HG03103 (cell line): ENCODE results near the gene ERVW-1.
"Not testable (repeated sequence)": the region's sequence is repeated elsewhere in the genome, so short reads cannot be mapped to it uniquely, and the experiment has no call there.

ENCODE experiments used
- ATAC-seq: cut with Tn5 transposase; IDR thresholded peaks from one replicate; pipeline ENCODE4 v1.9.1; 2021; ENCODE audit warnings: low read depth; ENCODE audit not compliant: unreplicated experiment

ERVW-1 gene

GRCh38 chr7:92475851-92476590 lies 1.7 kb downstream of the ERVW-1 start:
- not testable (repeated sequence) for ATAC-seq

- ATAC-seq: not testable (repeated sequence)
These were observed 2.4 kb downstream of the ERVW-1 start for GRCh38 chr7:92475261-92475770.

GRCh38 chr7:92473989-92474388 lies 3.8 kb downstream of the ERVW-1 start:
- ATAC-seq: not testable (repeated sequence)

- not testable (repeated sequence) for ATAC-seq
These were observed 9.2 kb downstream of the ERVW-1 start for GRCh38 chr7:92468589-92468988.

GRCh38 chr7:92466682-92467081 lies 11.1 kb downstream of the ERVW-1 start:
- ATAC-seq: no peak

GRCh38 chr7:92464515-92464914 lies 13.2 kb downstream of the ERVW-1 start:
- no peak for ATAC-seq

- no peak for ATAC-seq
These were observed 15.2 kb downstream of the ERVW-1 start for GRCh38 chr7:92462560-92462959.

GRCh38 chr7:92461027-92462003 lies 16.4 kb downstream of the ERVW-1 start:
- peak; percentile 79 for ATAC-seq

GRCh38 chr7:92460510-92460909 lies 17.2 kb downstream of the ERVW-1 start:
- ATAC-seq: no peak

- no peak for ATAC-seq
These were observed 17.6 kb downstream of the ERVW-1 start for GRCh38 chr7:92460109-92460508.

- no peak for ATAC-seq
These were observed 21.5 kb downstream of the ERVW-1 start for GRCh38 chr7:92456236-92456635.

- no peak for ATAC-seq
These were observed 26.1 kb downstream of the ERVW-1 start for GRCh38 chr7:92451645-92452044.

- peak; percentile 35 for ATAC-seq
These were observed 29.5 kb downstream of the ERVW-1 start for GRCh38 chr7:92448205-92448747.

- peak; percentile 78 for ATAC-seq
These were observed 30.2 kb downstream of the ERVW-1 start, which contains the start of gene GATAD1 for GRCh38 chr7:92447345-92448204. TSS of gene GATAD1 (plus strand) at chr7:92447482. CDS start at chr7:92447730, 248 bp downstream.

- ATAC-seq: no peak
These were observed 30.8 kb downstream of the ERVW-1 start for GRCh38 chr7:92446869-92447344.

GRCh38 chr7:92442720-92443119 lies 35.0 kb downstream of the ERVW-1 start:
- not testable (repeated sequence) for ATAC-seq

GRCh38 chr7:92437956-92438491 lies 39.7 kb downstream of the ERVW-1 start:
- ATAC-seq: no peak

- no peak for ATAC-seq
These were observed 40.9 kb downstream of the ERVW-1 start for GRCh38 chr7:92436612-92437445.

GRCh38 chr7:92435542-92435941 lies 42.2 kb downstream of the ERVW-1 start:
- no peak for ATAC-seq
